Measurements from ENCODE around the gene A2M. TPM values are rescaled to one million over a fixed set of nuclear protein-coding genes. Genes with fewer than 3 reads are reported as not detected.

Gene A2M
- total RNA-seq, 1 experiment from 2014 or later: not detected

DNA sequence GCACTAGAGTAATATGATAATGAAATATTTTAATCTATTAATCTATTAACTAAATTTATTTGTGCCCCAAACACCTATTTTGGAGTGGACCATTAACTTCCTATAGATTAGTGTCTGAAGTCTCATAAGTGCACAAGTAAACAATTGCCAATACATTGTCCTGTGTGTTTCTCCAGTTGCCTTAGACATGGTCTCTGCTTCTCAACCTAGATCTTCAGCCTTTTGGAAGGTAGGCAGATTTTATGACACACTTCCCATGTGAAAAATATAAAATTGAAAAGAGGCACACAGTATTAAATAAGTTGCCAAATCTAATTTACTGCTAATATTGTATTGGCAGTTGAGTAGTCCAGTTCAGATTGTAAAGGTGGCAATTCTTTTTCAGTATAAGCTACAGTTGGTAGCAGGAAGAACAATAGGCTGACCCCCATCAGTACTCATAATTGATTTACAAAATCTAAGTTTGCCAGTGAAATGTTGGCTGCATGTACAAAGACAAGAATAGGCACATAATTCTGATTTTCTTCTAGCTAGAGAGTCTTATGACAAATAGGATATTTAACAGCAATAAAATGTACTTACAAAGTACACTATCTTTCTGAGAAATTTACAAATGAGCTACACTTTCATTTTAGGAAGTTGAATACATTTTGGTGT is 10.8 kb downstream of the A2M start:
- CTCF ChIA-PET: no interaction called here
- POLR2A ChIA-PET (ENCODE audit: unreplicated experiment): no interaction called here
- no peak for DNase-seq

GRCh38 chr12:9104087-9104486 is 11.6 kb downstream of the A2M start:
- Histone ChIP-seq H3K4me2 (ENCODE audit: low read length) (no peak overlapping the region), H3K4me3 (ENCODE audit: low read length) (no peak overlapping the region), H4K20me1 (ENCODE audit: low read length) (no peaks in the 10 kb centered on the region), H3K79me2 (ENCODE audit: low read length) (no peaks in the 10 kb centered on the region), H3K27ac (ENCODE audit: low read length) (no peak overlapping the region), H2AFZ (ENCODE audit: low read length) (no peak overlapping the region), H3K4me1 (ENCODE audit: insufficient read depth, low read length) (no peaks in the 10 kb centered on the region), H3K9me2 (replicated peaks; ENCODE audit: low read length) (no peaks in the 10 kb centered on the region), H3K27me3 (ENCODE audit: low read length) (peaks cover 35% of the 10 kb centered on the region), H3F3A (ENCODE audit: low read length, unreplicated experiment) (no peaks in the 10 kb centered on the region), H3K36me3 (ENCODE audit: low read depth, low read length) (no peaks in the 10 kb centered on the region), H3K9me3 (ENCODE audit: low read length) (no peaks in the 10 kb centered on the region), H3K9ac (ENCODE audit: low read length) (no peak overlapping the region)
- ChIA-PET CTCF (no interaction called here), POLR2A (ENCODE audit: unreplicated experiment) (no interaction called here)
- intact Hi-C loops (cut with micrococcal nuclease): no loop called here
- DNase-seq (no peak), ATAC-seq (no peak)
- no TSS peak for BruUV-seq (replicated peaks)
- TF ChIP-seq, protein P1, sequence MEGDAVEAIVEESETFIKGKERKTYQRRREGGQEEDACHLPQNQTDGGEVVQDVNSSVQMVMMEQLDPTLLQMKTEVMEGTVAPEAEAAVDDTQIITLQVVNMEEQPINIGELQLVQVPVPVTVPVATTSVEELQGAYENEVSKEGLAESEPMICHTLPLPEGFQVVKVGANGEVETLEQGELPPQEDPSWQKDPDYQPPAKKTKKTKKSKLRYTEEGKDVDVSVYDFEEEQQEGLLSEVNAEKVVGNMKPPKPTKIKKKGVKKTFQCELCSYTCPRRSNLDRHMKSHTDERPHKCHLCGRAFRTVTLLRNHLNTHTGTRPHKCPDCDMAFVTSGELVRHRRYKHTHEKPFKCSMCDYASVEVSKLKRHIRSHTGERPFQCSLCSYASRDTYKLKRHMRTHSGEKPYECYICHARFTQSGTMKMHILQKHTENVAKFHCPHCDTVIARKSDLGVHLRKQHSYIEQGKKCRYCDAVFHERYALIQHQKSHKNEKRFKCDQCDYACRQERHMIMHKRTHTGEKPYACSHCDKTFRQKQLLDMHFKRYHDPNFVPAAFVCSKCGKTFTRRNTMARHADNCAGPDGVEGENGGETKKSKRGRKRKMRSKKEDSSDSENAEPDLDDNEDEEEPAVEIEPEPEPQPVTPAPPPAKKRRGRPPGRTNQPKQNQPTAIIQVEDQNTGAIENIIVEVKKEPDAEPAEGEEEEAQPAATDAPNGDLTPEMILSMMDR (conservative IDR thresholded peaks at IDR 0.05; ENCODE audit: low read depth, low read length): no peak
- TF ChIP-seq EZH2 (IDR thresholded peaks at IDR 0.05; ENCODE audit: low read length, unreplicated experiment): no peak

More for the DNA sequence above, 10.8 kb downstream of the A2M start:
- no peak overlapping the region for H2AFZ ChIP-seq (ENCODE audit: low read length)
- no peaks in the 10 kb centered on the region for H3K4me1 ChIP-seq (ENCODE audit: insufficient read depth, low read length)
- no peak overlapping the region for H3K4me2 ChIP-seq (ENCODE audit: low read length)
- no peak overlapping the region for H3K4me3 ChIP-seq (ENCODE audit: low read length)
- no peak overlapping the region for H3K27ac ChIP-seq (ENCODE audit: low read length)
- H3K79me2 ChIP-seq (ENCODE audit: low read length): no peaks in the 10 kb centered on the region
- intact Hi-C loops (cut with micrococcal nuclease): no loop called here
- no peaks in the 10 kb centered on the region for H3F3A ChIP-seq (ENCODE audit: low read length, unreplicated experiment)
- ATAC-seq: no peak
- no peaks in the 10 kb centered on the region for H3K9me2 ChIP-seq (replicated peaks; ENCODE audit: low read length)
- H4K20me1 ChIP-seq (ENCODE audit: low read length): no peaks in the 10 kb centered on the region
- no TSS peak for BruUV-seq (replicated peaks)
- H3K36me3 ChIP-seq (ENCODE audit: low read depth, low read length): no peaks in the 10 kb centered on the region
- H3K9ac ChIP-seq (ENCODE audit: low read length): no peak overlapping the region
- peaks cover 32% of the 10 kb centered on the region for H3K27me3 ChIP-seq (ENCODE audit: low read length)
- TF ChIP-seq EZH2 (IDR thresholded peaks at IDR 0.05; ENCODE audit: low read length, unreplicated experiment): no peak
- no peaks in the 10 kb centered on the region for H3K9me3 ChIP-seq (ENCODE audit: low read length)

DNA sequence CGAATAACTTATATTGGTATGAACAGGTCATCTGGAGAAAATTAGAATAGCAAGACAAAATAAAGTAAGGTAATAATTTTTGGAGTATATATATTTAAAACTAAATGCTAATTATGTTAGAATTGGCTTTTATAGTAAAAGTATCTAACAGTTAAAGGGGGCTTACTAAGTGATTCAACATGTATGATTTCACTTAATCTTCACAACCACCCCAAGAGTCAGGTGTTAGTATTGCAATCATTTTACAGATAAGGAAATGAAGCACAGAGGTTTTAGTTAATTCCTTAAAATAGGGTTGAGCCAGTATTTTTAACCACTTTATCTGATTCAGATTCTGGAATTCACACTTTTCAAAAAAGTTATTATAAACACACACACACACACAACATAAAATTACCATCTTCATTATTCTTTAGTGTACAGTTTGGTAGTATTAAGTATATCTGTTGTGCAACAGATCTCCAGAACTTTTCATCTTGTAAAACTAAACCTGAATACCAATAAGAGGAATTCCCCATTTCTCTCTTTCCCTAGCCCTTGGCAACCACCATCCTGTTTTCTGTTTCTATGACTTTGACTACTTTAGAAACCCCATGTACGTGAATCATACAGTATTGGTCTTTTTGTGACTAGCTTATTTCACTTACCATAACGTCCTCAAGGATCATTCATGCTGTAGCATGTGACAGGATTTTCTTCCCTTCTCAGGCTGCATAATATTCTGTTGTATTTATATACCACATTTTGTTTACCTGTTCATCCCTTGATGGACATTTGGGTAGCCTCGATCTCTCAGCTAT is 12.5 kb downstream of the A2M start:
- Histone ChIP-seq H3K79me2 (ENCODE audit: low read length) (no peaks in the 10 kb centered on the region), H3K4me2 (ENCODE audit: low read length) (no peak overlapping the region), H2AFZ (ENCODE audit: low read length) (no peak overlapping the region), H3K9me2 (replicated peaks; ENCODE audit: low read length) (no peaks in the 10 kb centered on the region), H3K36me3 (ENCODE audit: low read depth, low read length) (no peaks in the 10 kb centered on the region), H3K27me3 (ENCODE audit: low read length) (peaks cover 38% of the 10 kb centered on the region), H3K4me1 (ENCODE audit: insufficient read depth, low read length) (no peaks in the 10 kb centered on the region), H3K9me3 (ENCODE audit: low read length) (no peaks in the 10 kb centered on the region), H3K4me3 (ENCODE audit: low read length) (no peak overlapping the region), H3F3A (ENCODE audit: low read length, unreplicated experiment) (no peaks in the 10 kb centered on the region), H4K20me1 (ENCODE audit: low read length) (no peaks in the 10 kb centered on the region), H3K27ac (ENCODE audit: low read length) (no peak overlapping the region), H3K9ac (ENCODE audit: low read length) (no peak overlapping the region)
- BruUV-seq (replicated peaks): no TSS peak
- CTCF ChIA-PET: no interaction called here
- intact Hi-C loops (cut with micrococcal nuclease): no loop called here
- POLR2A ChIA-PET (ENCODE audit: unreplicated experiment): no interaction called here
- TF ChIP-seq, protein P1 (conservative IDR thresholded peaks at IDR 0.05; ENCODE audit: low read depth, low read length): no peak
- no peak for TF ChIP-seq EZH2phosphoT487 (IDR thresholded peaks at IDR 0.05; ENCODE audit: borderline replicate concordance, low read length)
- no peak for TF ChIP-seq EZH2 (IDR thresholded peaks at IDR 0.05; ENCODE audit: low read length, unreplicated experiment)
- ATAC-seq: no peak
- DNase-seq: no peak

All from PC-3 (cell line).